Measurements from ENCODE around the gene DGKD.

DGKD gene

GRCh38 chr2:233489143-233489542 is 134.8 kb downstream of the DGKD start (continued):
- TF ChIP-seq PPARA (CRISPR knock-in tag; IDR thresholded peaks at IDR 0.05; ENCODE audit: borderline replicate concordance): no peak

DNA sequence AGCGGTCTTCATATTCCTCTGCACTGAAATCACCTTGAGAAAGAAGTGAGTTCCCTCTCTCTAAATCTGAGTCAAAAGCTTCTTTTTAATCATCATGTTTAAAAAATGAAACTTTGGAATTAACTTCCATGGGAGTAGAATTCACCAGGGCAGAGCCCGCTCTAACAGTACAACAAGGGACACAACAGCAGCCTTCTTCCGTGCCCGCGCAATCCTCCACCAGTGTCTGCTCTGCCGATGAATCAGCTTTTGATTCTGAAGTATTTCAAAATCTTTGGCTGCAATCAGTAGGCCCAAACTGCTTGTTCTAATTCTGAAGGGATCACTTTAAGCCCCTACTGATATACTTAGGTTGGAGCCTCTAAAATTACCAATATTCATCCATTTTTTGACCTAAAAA is 135.4 kb downstream of the DGKD start:
- ATAC-seq: peak; percentile 43
- TF ChIP-seq SNAI2 (CRISPR knock-in tag; IDR thresholded peaks at IDR 0.05) (no peak), ZFP3 (CRISPR knock-in tag; IDR thresholded peaks at IDR 0.05) (no peak), ZC3H10 (CRISPR knock-in tag; IDR thresholded peaks at IDR 0.05) (no peak), PPARA (CRISPR knock-in tag; IDR thresholded peaks at IDR 0.05; ENCODE audit: borderline replicate concordance) (no peak), ZNF8 (CRISPR knock-in tag; IDR thresholded peaks at IDR 0.05) (no peak), CSDC2 (CRISPR knock-in tag; IDR thresholded peaks at IDR 0.05) (no peak; the same call in 1 of the 2 replicates), GLIS3 (CRISPR knock-in tag; IDR thresholded peaks at IDR 0.05) (no peak), ESRRG (CRISPR knock-in tag; IDR thresholded peaks at IDR 0.05) (no peak), POU6F1 (CRISPR knock-in tag; IDR thresholded peaks at IDR 0.05; ENCODE audit: borderline replicate concordance, low read depth) (no peak), CSRNP3 (CRISPR knock-in tag; IDR thresholded peaks at IDR 0.05) (no peak), ARNTL (CRISPR knock-in tag; IDR thresholded peaks at IDR 0.05; ENCODE audit: borderline replicate concordance, low read depth) (no peak), ZNF70 (CRISPR knock-in tag; IDR thresholded peaks at IDR 0.05) (no peak), ZNF565 (CRISPR knock-in tag; conservative IDR thresholded peaks at IDR 0.05; ENCODE audit: low read depth) (no peak), RARB (CRISPR knock-in tag; IDR thresholded peaks at IDR 0.05) (no peak), TCF4 (CRISPR knock-in tag; IDR thresholded peaks at IDR 0.05; ENCODE audit: borderline replicate concordance) (no peak)
- TF ChIP-seq, protein P1, sequence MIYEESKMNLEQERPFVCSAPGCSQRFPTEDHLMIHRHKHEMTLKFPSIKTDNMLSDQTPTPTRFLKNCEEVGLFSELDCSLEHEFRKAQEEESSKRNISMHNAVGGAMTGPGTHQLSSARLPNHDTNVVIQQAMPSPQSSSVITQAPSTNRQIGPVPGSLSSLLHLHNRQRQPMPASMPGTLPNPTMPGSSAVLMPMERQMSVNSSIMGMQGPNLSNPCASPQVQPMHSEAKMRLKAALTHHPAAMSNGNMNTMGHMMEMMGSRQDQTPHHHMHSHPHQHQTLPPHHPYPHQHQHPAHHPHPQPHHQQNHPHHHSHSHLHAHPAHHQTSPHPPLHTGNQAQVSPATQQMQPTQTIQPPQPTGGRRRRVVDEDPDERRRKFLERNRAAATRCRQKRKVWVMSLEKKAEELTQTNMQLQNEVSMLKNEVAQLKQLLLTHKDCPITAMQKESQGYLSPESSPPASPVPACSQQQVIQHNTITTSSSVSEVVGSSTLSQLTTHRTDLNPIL (CRISPR knock-in tag; IDR thresholded peaks at IDR 0.05; ENCODE audit: low read depth): no peak
- TF ChIP-seq, protein P2, sequence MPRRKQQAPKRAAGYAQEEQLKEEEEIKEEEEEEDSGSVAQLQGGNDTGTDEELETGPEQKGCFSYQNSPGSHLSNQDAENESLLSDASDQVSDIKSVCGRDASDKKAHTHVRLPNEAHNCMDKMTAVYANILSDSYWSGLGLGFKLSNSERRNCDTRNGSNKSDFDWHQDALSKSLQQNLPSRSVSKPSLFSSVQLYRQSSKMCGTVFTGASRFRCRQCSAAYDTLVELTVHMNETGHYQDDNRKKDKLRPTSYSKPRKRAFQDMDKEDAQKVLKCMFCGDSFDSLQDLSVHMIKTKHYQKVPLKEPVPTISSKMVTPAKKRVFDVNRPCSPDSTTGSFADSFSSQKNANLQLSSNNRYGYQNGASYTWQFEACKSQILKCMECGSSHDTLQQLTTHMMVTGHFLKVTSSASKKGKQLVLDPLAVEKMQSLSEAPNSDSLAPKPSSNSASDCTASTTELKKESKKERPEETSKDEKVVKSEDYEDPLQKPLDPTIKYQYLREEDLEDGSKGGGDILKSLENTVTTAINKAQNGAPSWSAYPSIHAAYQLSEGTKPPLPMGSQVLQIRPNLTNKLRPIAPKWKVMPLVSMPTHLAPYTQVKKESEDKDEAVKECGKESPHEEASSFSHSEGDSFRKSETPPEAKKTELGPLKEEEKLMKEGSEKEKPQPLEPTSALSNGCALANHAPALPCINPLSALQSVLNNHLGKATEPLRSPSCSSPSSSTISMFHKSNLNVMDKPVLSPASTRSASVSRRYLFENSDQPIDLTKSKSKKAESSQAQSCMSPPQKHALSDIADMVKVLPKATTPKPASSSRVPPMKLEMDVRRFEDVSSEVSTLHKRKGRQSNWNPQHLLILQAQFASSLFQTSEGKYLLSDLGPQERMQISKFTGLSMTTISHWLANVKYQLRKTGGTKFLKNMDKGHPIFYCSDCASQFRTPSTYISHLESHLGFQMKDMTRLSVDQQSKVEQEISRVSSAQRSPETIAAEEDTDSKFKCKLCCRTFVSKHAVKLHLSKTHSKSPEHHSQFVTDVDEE (CRISPR knock-in tag; IDR thresholded peaks at IDR 0.05): no peak

- TF ChIP-seq SNAI2 (CRISPR knock-in tag; IDR thresholded peaks at IDR 0.05) (no peak), BACH2 (CRISPR knock-in tag; IDR thresholded peaks at IDR 0.05; ENCODE audit: borderline replicate concordance) (no peak), ZFP3 (CRISPR knock-in tag; IDR thresholded peaks at IDR 0.05) (no peak), ESRRG (CRISPR knock-in tag; IDR thresholded peaks at IDR 0.05) (no peak), ZFP30 (CRISPR knock-in tag; IDR thresholded peaks at IDR 0.05) (no peak), PPARA (CRISPR knock-in tag; IDR thresholded peaks at IDR 0.05; ENCODE audit: borderline replicate concordance) (no peak), TCF4 (CRISPR knock-in tag; IDR thresholded peaks at IDR 0.05; ENCODE audit: borderline replicate concordance) (no peak), ZC3H10 (CRISPR knock-in tag; IDR thresholded peaks at IDR 0.05) (no peak), CSRNP3 (CRISPR knock-in tag; IDR thresholded peaks at IDR 0.05) (no peak), PATZ1 (CRISPR knock-in tag; IDR thresholded peaks at IDR 0.05; ENCODE audit: borderline replicate concordance) (no peak)
- TF ChIP-seq, protein P1 (CRISPR knock-in tag; IDR thresholded peaks at IDR 0.05; ENCODE audit: low read depth): no peak
- ATAC-seq: no peak
These were observed 136.5 kb downstream of the DGKD start for GRCh38 chr2:233490831-233491230.

All from SK-N-SH treated with all-trans-retinoic acid at 6 μM for 48 hours (cell line).